CD4-positive, alpha-beta T cell treated with Interferon alpha-2 for 1 hour (primary cell): ENCODE data around the gene PDXP.
"Not testable (repeated sequence)": the region's sequence is repeated elsewhere in the genome, so short reads cannot be mapped to it uniquely, and the experiment has no call there.

Experiments used
- DNase-seq, 2 donors: peaks; one replicate each; pipeline ENCODE4 v3.0.0-alpha.2; 2020 to 2022

Gene PDXP

DNA sequence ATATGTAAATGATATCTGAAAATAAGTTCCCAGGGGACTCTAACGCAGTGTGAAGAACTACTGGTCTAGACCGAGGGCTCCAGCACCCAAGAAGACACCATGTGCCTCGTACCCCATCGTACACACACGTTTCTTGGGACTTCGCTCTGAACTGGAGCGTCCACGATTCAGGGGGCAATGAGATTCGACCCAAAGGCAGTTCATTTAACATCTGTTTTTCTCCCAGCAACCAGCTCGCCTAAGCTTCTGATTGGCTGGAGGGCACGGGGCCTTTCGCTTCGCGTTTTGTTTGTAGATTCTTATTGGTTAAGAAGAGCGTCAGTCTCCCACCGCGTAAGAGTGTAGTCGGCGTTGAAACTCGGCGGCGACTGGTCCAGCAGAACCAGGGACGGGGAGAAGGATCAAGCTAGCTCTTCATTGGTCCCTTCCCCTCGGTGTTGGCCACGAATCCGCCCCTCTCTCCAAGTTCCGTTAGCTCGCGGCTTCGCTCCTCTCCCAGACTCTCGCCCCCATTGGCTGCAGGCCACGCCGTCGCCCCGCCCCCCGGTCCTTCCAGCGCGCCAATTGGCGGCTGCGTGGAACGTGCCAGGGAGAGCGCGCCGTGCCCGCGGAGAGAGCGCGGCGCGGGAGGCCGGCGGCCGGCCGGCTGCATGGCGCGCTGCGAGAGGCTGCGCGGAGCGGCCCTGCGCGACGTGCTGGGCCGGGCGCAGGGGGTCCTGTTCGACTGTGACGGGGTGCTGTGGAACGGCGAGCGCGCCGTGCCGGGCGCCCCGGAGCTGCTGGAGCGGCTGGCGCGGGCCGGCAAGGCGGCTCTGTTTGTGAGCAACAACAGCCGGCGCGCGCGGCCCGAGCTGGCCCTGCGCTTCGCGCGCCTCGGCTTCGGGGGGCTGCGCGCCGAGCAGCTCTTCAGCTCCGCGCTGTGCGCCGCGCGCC is at the start of gene PDXP:
PDXP (plus strand) TSS at position 591 of the 933 bp plus-strand sequence; CDS start at position 651, 60 bp downstream.
- DNase-seq = peak; percentile 99

DNA sequence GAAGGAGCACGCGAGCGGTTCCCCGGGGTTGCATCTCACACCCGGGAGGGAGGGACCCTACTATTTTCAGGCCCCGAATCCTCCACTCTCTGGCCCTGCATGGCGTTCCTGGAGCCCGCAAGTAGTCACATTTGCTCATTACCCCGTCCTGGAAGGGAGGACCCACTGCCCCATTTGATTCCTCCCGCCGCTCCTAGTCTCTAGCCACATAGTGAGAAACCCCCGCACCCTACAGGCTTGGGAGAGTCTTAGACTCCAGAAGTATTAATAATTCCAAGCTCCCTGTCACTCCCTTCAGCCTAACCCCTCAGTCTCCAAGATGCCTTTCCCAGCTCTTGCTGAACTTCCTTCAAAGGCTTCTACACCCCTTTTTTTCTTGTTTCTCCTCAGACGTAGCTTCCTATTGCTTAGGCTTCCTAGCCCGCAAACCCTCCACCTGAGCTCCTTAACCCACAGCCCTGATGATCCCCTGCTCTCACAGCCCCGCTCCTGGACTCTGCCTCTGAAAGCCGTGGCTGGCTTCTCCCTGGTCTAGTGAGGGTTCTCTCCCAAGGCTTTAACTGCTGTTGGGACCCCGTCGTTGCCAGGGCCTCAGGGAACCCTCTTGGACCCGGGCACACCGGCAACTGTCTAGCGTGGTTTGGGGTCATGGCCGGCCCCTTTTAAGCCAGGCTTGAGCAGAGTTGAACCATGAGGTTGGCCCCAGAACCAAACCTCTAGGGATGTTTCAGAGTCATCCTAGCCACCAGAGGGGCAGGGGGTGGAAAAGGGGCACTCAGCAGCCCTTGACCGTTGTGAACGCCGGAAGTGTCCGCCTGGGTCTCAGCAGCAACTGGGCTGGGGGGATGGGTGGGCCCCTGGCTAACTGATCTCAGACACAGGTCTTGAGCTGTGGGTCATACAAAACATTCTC is 49.0 kb upstream of the PDXP start:
- no peak for DNase-seq

DNA sequence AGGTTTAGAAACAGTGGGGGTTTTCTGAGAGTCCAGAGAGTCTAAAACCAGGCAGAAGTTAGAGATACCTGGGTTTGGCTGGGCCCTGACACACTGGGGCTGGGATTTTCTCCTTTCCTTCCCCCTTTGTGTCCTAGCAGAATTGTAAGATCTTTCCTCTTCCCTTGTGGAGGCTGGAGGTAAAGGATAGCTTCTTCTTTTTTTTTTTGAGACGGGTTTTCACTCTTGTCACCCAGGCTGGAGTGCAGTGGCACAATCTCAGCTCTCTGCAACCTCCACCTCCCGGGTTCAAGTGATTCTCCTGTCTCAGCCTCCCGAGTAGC is 48.4 kb upstream of the PDXP start:
- not testable (repeated sequence) for DNase-seq

- DNase-seq = peak in 1 of 2 donors; percentile 64
These were observed 47.9 kb upstream of the PDXP start for GRCh38 chr22:37610480-37611129.

DNA sequence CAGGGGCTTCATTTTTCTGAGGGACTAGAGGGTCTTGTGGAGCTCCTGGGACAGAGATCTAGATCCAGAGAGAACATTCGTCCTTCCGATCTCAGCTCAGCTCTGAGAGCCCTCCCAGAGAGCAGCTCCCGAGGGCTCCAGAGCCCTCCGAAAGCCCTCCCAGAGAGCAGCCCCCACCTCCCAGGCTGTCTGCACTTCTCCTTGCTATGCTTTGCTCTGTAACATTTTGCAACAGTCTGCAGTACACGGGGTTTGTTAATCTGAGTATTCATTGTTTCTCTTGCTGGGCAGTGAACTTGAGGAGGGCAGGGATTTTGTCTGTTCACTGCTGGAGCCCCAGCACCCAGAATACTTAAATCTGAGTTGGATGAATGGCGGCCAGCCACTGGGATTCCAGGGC is 47.3 kb upstream of the PDXP start:
- no peak for DNase-seq

GRCh38 chr22:37616201-37617083 is 42.1 kb upstream of the PDXP start:
- DNase-seq = no peak

DNA sequence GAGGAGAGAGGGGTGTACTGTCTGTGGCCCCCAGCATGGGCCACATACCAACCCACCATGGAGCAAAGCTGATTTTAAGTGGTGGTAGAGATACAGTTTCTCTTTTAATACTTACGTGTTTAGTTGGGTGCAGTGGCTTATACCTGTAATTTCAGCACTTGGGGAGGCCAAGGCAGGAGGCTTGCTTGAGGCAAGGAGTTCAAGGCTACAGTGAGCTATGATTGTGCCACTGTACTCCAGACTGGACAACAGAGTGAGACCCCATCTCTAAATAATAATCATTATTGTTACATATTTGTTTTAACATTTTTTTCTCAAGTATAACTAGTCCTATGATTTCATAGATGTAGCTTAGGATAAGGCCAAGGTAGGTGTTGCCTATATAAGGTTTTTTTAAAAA is 41.1 kb upstream of the PDXP start:
- DNase-seq = no peak

- DNase-seq = no peak
These were observed 40.4 kb upstream of the PDXP start for GRCh38 chr22:37618072-37618656.

DNA sequence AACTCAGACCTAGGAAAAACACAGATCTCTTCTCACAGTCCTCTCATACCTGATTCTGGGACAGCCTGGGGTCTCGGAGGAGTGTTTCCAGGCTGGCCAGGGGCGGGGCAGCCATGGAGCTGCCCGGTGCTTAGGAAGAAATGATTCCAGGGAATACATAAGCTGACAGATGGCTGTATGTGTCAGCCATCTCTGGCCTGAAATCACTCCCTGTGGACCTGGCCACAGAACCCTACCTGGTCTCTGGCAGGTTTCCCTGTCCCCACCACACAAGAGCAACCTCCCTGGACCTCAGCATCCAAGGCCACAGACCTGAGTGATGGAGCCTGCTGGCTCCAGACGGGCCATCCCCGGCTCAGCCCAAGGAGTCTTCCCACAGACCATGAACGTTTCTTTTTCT is 39.8 kb upstream of the PDXP start:
- DNase-seq = no peak

DNA sequence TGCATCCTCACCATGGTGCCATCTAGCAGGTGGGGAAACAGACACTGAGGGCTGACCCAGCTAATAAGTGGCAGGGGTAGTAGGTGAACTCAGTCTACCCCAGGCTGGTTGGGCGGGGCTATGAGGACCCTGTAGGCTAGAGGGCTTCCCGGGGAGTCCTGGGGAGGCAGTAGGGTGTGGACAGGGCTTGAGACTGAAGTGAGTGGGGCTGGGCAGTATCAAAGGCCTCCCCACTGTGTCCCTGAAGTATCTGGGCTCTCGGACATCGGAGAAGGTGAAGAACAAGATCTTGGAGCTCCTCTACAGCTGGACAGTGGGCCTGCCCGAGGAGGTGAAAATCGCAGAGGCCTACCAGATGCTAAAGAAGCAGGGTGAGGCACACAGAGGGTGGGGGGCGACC is 38.5 kb upstream of the PDXP start:
- no peak for DNase-seq

DNA sequence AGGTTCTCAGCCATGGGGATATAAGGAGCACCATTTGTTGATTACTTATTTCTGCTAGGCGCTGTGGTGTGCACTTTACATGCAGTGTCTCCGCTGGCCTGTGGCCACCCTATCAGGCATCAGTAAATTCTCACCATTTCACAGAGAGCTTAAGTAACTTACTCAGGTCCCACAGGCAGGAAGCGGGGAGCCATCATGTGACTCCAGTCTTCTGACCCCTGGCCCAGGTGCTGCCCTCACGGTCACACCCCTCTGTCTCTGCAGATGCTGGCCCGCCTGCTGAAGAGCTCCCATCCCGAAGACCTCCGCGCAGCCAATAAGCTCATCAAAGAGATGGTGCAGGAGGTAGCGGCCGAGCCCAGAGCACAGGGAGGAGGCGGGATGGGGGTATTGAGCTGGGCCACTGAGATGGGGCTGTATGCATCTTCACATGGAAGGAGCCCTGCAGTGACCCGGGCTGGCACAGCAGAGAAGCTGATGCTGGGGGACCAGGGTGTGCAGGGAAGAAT is 37.1 kb upstream of the PDXP start:
- no peak for DNase-seq

- peak; percentile 76 to 85 for DNase-seq
These were observed 35.2 kb upstream of the PDXP start for GRCh38 chr22:37623075-37624016.

DNA sequence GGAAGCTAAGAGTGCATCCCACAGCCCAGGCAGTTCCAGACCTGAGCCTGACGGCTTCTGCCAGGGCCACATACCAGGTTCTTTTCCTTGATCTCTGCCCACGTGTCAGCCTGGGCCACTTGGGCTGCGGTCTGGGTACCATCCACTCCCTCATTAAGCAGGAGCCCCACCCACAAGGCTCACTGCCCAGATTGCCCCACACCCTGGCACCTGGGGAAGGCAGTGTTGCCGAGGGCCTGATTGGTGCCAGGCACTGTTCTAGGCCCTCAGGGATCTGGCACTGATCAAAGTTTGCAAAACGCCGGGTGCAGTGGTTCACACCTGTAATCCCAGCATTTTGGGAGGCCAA is 34.5 kb upstream of the PDXP start:
- DNase-seq = no peak

DNA sequence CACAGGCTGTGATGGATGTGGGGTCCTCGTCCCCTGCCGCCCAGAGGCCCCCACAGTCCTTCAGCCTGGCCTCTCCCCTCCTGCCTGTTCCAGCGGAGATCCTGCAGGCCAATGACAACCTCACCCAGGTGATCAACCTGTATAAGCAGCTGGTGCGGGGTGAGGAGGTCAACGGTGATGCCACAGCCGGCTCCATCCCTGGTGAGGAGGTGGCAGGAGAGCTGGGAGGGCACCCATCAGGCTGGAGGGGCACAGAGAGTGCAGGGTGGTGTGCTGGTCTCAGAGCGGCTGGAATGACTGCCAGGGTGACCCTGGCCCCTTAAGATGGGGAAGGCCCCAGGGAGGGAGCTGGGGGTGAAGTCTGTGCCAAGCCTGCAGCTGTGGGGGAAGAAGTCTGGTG is 33.6 kb upstream of the PDXP start:
- no peak for DNase-seq

GRCh38 chr22:37625737-37626136 is 32.8 kb upstream of the PDXP start:
- no peak for DNase-seq

DNA sequence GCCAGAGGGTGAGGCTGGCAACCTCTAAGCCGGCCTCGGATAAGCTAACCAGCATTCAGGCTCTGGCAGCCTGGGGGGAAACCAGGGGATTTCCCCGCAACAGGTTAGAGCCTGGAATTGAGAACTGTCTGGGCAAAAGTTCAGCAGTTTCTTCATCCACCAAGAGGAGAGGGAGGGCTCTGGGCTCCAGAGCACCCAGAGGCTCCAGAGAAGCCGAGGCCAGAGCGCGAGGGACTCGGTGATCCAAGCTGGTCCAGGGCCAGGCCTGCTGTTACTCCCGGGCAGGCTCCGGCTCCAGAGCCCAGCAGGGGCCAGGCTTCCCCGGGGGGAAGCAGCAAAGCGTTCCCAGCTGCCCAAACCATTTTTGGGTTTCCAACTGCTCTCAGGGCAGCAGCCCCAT is 32.4 kb upstream of the PDXP start:
- no peak for DNase-seq

DNA sequence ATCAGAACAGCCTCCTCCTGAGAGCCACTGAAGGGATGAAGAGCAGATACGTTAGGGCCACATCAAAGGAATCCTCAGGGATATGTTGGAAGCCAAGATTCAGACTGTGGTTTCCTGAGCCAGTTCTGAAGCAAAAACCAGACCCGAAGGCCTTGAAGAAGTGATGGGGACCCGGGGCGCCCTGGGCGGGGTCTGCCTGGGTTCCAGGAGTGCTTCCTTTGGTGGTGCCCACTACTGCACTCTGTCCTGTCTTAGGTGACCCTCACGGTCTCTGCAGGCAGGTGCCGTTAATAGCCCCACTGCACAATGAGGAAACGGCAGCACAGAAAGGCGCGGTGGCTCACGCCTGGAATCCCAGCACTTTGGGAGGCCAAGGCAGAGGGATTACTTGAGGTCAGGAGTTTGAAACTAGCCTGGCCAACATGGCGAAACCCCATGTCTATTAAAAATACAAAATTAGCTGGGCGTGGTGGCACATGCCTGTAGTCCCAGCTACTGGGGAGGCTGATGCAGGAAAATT is 31.9 kb upstream of the PDXP start:
- no peak for DNase-seq

- DNase-seq = no peak
These were observed 31.4 kb upstream of the PDXP start for GRCh38 chr22:37627121-37627520.

GRCh38 chr22:37627545-37627944 is 31.0 kb upstream of the PDXP start:
- peak; percentile 54 to 67 for DNase-seq

DNA sequence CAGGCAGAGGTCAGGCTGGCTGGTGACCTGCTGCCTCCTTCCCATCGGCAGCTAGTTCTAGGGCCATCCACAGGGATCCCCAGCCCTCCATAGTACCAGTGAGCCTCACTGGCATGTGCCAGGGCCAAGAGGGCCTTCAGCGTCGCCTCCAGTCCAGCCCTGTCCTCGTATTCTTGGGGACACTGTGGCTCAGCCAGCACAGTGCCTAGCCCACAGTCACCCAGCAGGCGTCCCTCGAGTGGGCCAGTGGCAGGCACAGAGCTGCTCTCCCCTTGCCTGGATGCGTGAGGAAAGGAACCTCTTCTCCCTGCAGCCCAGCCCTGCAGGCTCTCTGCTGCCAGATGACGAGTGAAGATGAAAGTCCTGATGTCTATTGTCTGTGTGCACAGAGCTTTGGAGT is 29.7 kb upstream of the PDXP start:
- no peak for DNase-seq
